NOMO-1 (cell line): ENCODE measurements around the gene ABLIM3.

Experiments
- DNase-seq, 2 experiments: peaks; one replicate each; lab custom pipeline; 2025; ENCODE audit not compliant: unreplicated experiment in 2 of 2; lab: John Stamatoyannopoulos, UW

Gene ABLIM3

GRCh38 chr5:149141224-149141956, at the start of gene ABLIM3:
Gene ABLIM3, plus strand, starts transcription at chr5:149141493. Its CDS starts 603 bp downstream, at chr5:149142096.
- DNase-seq = peak; percentile 59 to 70

GRCh38 chr5:149093625-149094024, 47.7 kb upstream of the ABLIM3 start:
- DNase-seq = no peak

- DNase-seq = no peak
Measured at GRCh38 chr5:149094996-149095395, 46.3 kb upstream of the ABLIM3 start.

GRCh38 chr5:149099920-149100319, 41.4 kb upstream of the ABLIM3 start:
- no peak for DNase-seq

DNA sequence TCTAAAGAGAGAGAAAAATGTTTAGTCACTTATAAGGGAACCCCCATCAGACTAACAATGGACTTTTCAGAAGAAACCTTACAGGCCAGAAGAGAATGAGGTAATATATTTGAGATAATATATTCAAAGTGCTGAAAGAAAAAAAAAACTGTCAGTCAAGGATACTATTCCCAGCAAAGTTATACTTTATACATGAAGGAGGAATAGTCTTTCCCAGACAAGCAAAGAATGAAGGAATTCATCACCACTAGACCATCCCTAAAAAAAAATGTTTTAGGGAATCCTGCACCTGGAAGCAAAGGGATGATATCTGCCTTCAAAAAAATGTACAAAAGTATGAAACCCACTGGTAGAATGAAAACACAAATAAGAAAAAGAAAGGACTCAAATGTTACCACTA, 41.0 kb upstream of the ABLIM3 start:
- no peak for DNase-seq

DNA sequence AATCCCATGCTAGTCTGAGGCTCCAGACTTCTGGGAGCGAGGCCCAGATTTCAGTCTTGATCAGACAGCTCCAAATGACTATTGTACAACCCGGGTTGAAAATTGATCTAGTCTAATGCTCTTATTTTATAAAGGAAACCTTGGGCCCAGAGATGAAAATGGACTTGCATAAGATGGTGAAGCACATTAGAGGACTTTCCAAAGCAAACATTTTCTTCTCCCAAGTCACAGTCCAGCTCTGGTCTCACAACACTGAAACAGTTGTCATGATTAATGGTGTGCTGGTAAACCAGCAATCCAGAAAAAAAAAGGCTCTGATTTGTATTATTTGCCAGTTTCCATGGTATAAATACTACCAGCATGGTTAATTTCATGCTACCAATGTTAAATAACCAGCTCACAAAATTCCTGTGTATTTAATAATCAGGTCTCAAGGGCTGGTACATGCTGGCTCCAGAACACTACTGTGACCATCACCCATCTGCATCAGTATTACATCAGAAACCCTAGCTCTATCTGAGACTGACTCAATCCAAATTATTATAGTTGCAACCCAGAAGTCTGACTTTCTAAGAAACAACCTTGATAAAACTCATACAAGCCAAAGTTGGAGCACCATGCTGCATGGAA, 32.5 kb upstream of the ABLIM3 start:
- DNase-seq = no peak

DNA sequence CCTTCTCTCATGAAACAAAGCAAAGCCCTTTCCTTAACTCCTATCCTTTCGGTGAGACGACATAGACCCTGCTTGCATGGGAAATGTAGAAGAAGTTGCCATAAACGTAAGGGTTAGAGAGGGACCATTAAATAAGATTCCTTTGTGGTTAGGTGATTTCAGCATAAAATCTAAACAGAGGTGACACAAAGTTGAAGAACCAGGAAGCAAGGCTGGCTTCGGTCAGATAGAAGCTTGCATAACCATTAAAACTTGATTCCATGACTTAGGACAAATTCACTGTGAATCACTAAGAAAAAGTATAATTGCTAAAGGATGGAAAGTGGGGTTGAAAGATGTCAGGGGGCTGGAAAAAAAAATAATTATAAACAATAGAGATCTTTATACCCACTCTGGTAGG, 30.9 kb upstream of the ABLIM3 start:
- DNase-seq = peak in 1 of 2 experiments; percentile 4

DNA sequence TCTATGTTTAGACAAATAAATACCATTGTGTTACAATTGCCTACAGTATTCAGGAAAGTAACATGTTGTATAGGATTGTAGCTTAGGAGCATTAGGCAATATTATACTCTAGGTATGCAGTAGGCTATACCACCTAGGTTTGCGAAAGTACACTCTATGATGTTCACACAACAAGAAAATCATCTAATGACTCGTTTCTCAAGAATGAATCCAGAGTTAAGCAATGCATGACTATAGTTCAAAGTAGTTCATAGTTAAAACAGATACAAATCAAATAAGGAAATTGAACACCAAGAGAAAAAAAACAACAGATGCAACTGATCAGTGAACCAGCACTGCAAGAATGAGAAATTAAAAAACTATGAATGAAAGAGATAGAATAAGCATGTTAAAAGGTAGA, 27.6 kb upstream of the ABLIM3 start:
- peak in 1 of 2 experiments; percentile 51 for DNase-seq

GRCh38 chr5:149114403-149115312, 26.6 kb upstream of the ABLIM3 start:
- peak; percentile 37 to 82 for DNase-seq

DNA sequence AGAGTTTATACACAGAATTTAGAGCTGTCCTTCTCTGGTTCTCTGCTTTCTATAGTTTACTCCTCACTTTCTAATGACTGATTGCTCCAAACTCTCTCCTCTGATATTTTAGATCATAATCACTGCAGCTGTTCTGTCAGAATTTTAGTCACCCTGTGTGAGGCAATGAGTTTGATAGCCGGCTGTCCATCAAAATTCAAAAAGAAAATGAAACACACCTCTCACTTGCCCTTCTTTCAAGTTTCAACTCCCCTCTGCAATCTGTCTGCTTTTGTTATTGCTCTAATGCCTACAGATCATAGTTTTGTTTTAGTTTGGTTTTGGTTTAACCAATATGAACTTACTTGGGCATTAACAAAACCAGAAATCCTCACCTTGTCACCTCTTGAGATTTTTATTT, 23.3 kb upstream of the ABLIM3 start:
- no peak for DNase-seq

GRCh38 chr5:149118463-149118862, 22.8 kb upstream of the ABLIM3 start:
- DNase-seq = no peak

DNA sequence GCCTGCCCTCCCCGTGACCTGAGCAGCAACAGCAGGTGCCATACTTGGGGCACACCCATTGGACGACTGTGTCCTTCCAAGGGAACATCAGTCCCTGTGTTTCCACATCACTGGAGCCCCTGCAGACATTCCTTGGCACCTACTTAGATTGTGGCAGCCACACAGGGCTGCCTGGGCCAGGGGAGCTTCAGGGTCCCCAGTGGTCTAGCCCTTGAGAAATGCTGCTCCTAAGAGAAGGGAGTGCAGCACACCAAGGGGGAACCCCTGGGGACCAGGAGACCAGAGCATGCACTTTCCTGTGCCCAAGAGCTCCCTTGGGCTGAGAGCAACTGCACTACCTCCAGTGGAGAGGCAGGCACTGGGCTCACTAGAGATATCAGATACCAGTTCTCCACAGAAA, 20.1 kb upstream of the ABLIM3 start:
- DNase-seq = no peak

- no peak for DNase-seq
Measured at GRCh38 chr5:149123211-149123610, 18.1 kb upstream of the ABLIM3 start.

DNA sequence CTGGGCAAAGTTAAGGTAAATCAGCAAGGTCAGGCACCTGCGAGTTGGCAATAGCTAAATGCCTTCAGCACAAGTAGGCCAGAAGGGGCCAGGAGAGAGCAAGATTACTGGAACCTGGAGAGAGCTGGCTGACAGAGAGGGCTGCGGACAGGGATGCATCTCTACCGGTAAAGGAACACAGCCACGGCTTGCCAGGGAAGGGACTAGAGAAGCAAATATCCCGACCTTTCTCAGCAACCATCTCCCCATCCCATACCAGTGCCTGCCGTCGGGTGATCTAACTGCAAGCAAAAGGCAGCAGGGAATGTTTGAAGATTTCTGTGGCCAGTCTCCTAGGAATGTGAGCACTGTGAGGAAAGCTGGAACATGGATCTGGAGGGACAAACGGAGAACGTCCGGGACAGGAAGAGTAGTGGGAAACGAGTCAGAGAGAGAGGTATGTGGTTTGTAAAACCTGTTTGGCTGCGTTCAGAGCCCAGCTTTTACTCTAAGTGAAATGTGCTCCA, 15.9 kb upstream of the ABLIM3 start:
- DNase-seq = no peak

DNA sequence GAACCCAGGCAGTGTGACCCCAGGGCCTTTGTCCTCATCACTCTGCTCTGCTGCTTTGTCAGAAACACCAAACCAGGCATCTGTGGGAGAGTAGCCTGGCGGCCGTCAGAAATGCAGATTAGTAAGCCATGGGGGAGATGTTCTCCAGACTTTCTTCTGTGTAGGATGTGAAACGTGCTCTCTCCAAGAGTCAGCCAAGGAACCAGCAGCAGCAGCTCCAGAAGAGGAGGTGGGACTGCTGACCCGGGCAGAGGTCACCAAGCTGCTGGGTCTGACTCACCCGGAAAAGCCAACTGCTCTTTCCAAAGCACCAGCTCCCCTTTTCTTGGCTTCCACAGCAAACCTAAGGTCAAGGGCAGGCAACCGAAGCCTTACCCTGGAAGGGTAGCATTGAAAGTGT, 14.4 kb upstream of the ABLIM3 start:
- DNase-seq = no peak

DNA sequence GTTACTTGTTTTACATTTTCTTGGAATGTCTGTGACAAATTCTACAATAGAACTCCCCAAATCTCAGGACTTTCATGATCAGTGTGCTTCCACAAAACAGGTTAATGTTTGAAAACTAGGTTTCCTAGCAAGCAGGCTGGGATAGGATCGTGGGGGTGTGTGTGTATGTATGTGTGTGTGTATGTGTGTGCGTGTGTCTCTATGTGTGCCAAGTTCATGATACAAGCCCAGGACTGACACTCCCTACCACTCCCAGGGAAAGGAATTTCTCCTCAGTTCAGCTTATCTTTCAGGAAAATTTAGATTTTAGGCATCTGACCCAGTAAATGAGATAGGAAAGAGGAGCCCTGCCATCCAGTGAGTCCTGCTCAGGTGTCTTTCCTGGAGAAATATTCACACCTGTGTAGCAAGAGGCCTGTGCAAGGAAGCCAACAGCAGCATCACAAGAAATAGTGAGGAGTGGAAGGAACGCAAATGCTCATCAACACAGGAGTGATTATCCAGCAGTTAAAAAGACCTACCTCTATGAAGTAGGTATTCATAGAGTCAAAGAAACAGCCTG, 13.8 kb upstream of the ABLIM3 start:
- DNase-seq = no peak

GRCh38 chr5:149128023-149128875, 13.0 kb upstream of the ABLIM3 start:
- peak in 1 of 2 experiments; percentile 43 for DNase-seq

GRCh38 chr5:149129181-149129580, 12.1 kb upstream of the ABLIM3 start:
- no peak for DNase-seq

DNA sequence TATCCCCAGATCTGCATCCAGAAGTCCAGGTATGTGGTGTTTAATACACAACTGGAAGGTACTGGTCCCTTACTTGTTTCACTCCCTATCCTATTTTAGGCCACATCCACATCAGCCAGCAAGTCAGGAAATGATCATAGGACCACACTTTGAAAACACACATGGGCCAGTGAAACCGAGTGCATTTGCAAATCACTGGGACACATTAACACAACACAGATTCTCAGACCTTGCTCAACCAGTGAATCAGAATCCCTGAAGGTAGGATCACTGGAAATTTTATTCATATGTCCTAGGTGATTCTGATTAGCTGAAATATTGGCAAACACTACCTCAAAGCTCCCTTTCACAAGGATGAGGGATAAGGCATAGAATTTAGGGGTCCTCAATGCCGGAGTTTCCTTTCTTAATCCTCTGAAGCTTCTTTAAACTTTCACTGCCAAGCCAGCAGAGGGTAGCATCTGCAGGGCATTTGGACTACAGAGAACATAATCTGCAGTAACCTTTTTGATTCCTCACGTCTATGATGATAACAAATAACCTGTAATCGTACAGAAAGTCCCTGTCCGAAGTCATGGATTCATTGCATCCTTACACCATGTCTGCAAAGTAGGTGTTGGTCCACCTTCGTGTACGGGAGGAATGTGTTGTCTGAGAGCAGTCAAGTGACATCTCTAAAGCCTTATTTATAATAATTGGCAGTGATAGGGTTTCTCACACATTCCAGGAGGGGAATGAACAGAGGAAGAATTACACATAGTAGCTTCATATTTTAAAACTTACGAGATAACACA, 11.0 kb upstream of the ABLIM3 start:
- DNase-seq = no peak
